IMR-90 (cell line): ENCODE measurements around the gene RPGRIP1L. TPM values are rescaled to one million over a fixed set of nuclear protein-coding genes. Genes with fewer than 3 reads are reported as not detected.

ENCODE experiments used
- ATAC-seq: fragments of 200-7000 bp; cut with Tn5 transposase; 2 replicates; pipeline ENCODE4 v1.9.1; 2020; ENCODE audit warnings: low read depth, mild to moderate bottlenecking, moderate library complexity
- BruUV-seq: library from RNA; stranded (reverse); fragments of 400-500 nt; replicated peaks from 2 replicates; lab custom pipeline; 2021; lab: Mats Ljungman, UMichigan
- CTCF ChIA-PET: fragments of 300-600 bp; formaldehyde crosslinking; extraction: SDS; loops from one replicate; lab custom pipeline; 2021; ENCODE audit warnings: antibody characterized with exemption; lab: Yijun Ruan, JAX
- POLR2A ChIA-PET: fragments of 300-600 bp; sonication (Branson Sonifier 250); formaldehyde crosslinking; loops from one replicate; lab custom pipeline; 2022; ENCODE audit warnings: antibody characterized with exemption; ENCODE audit not compliant: unreplicated experiment; lab: Charles Lee
- DNase-seq: peaks from one replicate; pipeline ENCODE4 v3.0.0; 2013
- H2AFZ ChIP-seq: replicated peaks from 2 replicates; pipeline ENCODE3; 2013; ENCODE audit warnings: low read length, mild to moderate bottlenecking; ENCODE audit not compliant: poor library complexity
- H2AK5ac ChIP-seq: 2 replicates; pipeline ENCODE4 v1.6.1; 2013; ENCODE audit warnings: low read depth, low read length, inconsistent platforms
- H2AK9ac ChIP-seq: replicated peaks from 2 replicates; pipeline ENCODE3; 2013; ENCODE audit warnings: mild to moderate bottlenecking, low read depth, low read length, moderate library complexity; ENCODE audit not compliant: poor library complexity
- H2BK120ac ChIP-seq: 2 replicates; pipeline ENCODE4 v1.6.1; 2013; ENCODE audit warnings: low read depth, low read length, inconsistent platforms
- H2BK15ac ChIP-seq: 3 replicates; pipeline ENCODE4 v1.6.1; 2013; ENCODE audit warnings: low read depth, low read length, inconsistent platforms
- H2BK20ac ChIP-seq: 2 replicates; pipeline ENCODE4 v1.6.1; 2013; ENCODE audit warnings: low read depth, mild to moderate bottlenecking, inconsistent platforms, low read length, moderate library complexity
- H2BK5ac ChIP-seq: 2 replicates; pipeline ENCODE4 v1.6.1; 2013; ENCODE audit warnings: mild to moderate bottlenecking, low read depth, low read length, inconsistent platforms; ENCODE audit not compliant: poor library complexity, severe bottlenecking
- H3K14ac ChIP-seq: replicated peaks from 2 replicates; pipeline ENCODE4 v1.6.1; 2013; ENCODE audit warnings: low read depth, low read length, inconsistent platforms
- H3K18ac ChIP-seq: 2 replicates; pipeline ENCODE4 v1.6.1; 2013; ENCODE audit warnings: low read depth, low read length, control low read depth
- H3K23ac ChIP-seq: 2 replicates; pipeline ENCODE4 v1.6.1; 2013; ENCODE audit warnings: low read depth, low read length, inconsistent platforms
- H3K27ac ChIP-seq: 2 replicates; pipeline ENCODE4 v1.5.1; 2013; ENCODE audit warnings: mild to moderate bottlenecking, control low read depth, low read length; ENCODE audit not compliant: insufficient read depth
- H3K27me3 ChIP-seq: 2 replicates; pipeline ENCODE4 v1.6.1; 2013; ENCODE audit warnings: low read length; ENCODE audit not compliant: control insufficient read depth, insufficient read depth
- H3K36me3 ChIP-seq: 2 replicates; pipeline ENCODE4 v1.6.1; 2013; ENCODE audit warnings: low read length, mixed read lengths; ENCODE audit not compliant: control insufficient read depth, insufficient read depth
- H3K4ac ChIP-seq: 2 replicates; pipeline ENCODE4 v1.6.1; 2013; ENCODE audit warnings: low read depth, low read length, inconsistent platforms
- H3K4me1 ChIP-seq: 2 replicates; pipeline ENCODE4 v1.6.1; 2013; ENCODE audit warnings: low read length, mixed read lengths; ENCODE audit not compliant: control insufficient read depth, insufficient read depth
- H3K4me2 ChIP-seq: 2 replicates; pipeline ENCODE4 v1.6.1; 2013; ENCODE audit warnings: low read depth, mild to moderate bottlenecking, control low read depth, low read length, moderate library complexity
- H3K4me3 ChIP-seq: 2 replicates; pipeline ENCODE4 v1.5.1; 2013; ENCODE audit warnings: low read depth, mild to moderate bottlenecking, control low read depth, low read length, moderate library complexity; ENCODE audit not compliant: insufficient read depth
- H3K56ac ChIP-seq: 2 replicates; pipeline ENCODE4 v1.6.1; 2013; ENCODE audit warnings: low read length, inconsistent platforms; ENCODE audit not compliant: insufficient read depth; ENCODE audit errors: extremely low read depth
- H3K79me1 ChIP-seq, 2 experiments: 2 replicates each; pipeline ENCODE4 v1.6.1; 2013; ENCODE audit warnings: low read length in 2 of 2, inconsistent platforms in 1 of 2, low read depth in 1 of 2
- H3K9ac ChIP-seq: 2 replicates; pipeline ENCODE4 v1.6.1; 2013; ENCODE audit warnings: low read depth, low read length, control low read depth
- H3K9me1 ChIP-seq: 2 replicates; pipeline ENCODE4 v1.6.1; 2013; ENCODE audit warnings: low read length, inconsistent platforms; ENCODE audit not compliant: insufficient read depth
- H3K9me3 ChIP-seq: 2 replicates; pipeline ENCODE4 v1.6.1; 2013; ENCODE audit warnings: low read length; ENCODE audit not compliant: control insufficient read depth, insufficient read depth
- H4K20me1 ChIP-seq: 2 replicates; pipeline ENCODE4 v1.6.1; 2013; ENCODE audit warnings: low read length, inconsistent platforms; ENCODE audit not compliant: insufficient read depth
- H4K5ac ChIP-seq: 2 replicates; pipeline ENCODE4 v1.6.1; 2013; ENCODE audit warnings: mild to moderate bottlenecking, low read depth, low read length, control low read depth
- H4K8ac ChIP-seq, 2 experiments: 2 replicates each; pipeline ENCODE4 v1.6.1; 2013; ENCODE audit warnings: low read depth in 2 of 2, low read length in 2 of 2, control low read depth in 1 of 2, inconsistent platforms in 1 of 2
- H4K91ac ChIP-seq: 2 replicates; pipeline ENCODE4 v1.6.1; 2013; ENCODE audit warnings: low read depth, low read length, inconsistent platforms; ENCODE audit not compliant: insufficient read depth
- BHLHE40 ChIP-seq: fragments of 150-350 bp; IDR thresholded peaks from 2 replicates; pipeline ENCODE4 v1.6.1; 2016; ENCODE audit warnings: mild to moderate bottlenecking, low read depth, low read length
- CEBPB ChIP-seq: IDR thresholded peaks from 2 replicates; pipeline ENCODE4 v1.6.1; 2012; ENCODE audit warnings: low read depth, low read length, improper control_type of control experiment
- CHD1 ChIP-seq: IDR thresholded peaks from 2 replicates; pipeline ENCODE4 v1.6.1; 2012; ENCODE audit warnings: low read depth, low read length, improper control_type of control experiment
- FOS ChIP-seq: fragments of 150-350 bp; IDR thresholded peaks from 2 replicates; pipeline ENCODE4 v1.6.1; 2016; ENCODE audit warnings: low read depth, low read length
- MAFK ChIP-seq: IDR thresholded peaks from 2 replicates; pipeline ENCODE4 v1.6.1; 2012; ENCODE audit warnings: low read depth, low read length, improper control_type of control experiment
- MAZ ChIP-seq: IDR thresholded peaks from 2 replicates; pipeline ENCODE4 v1.6.1; 2012; ENCODE audit warnings: low read depth, mild to moderate bottlenecking, low read length, improper control_type of control experiment, moderate library complexity, borderline replicate concordance
- MXI1 ChIP-seq: IDR thresholded peaks from 2 replicates; pipeline ENCODE4 v1.6.1; 2012; ENCODE audit warnings: low read depth, mild to moderate bottlenecking, low read length, moderate library complexity, borderline replicate concordance
- NFE2L2 ChIP-seq: fragments of 150-350 bp; IDR thresholded peaks from 2 replicates; pipeline ENCODE4 v1.6.1; 2016; ENCODE audit warnings: low read depth, mild to moderate bottlenecking, low read length
- POLR2A ChIP-seq: IDR thresholded peaks from 2 replicates; pipeline ENCODE4 v1.6.1; 2012; ENCODE audit warnings: mild to moderate bottlenecking, low read depth, low read length
- RAD21 ChIP-seq: IDR thresholded peaks from 2 replicates; pipeline ENCODE4 v1.6.1; 2012; ENCODE audit warnings: low read length, improper control_type of control experiment
- RCOR1 ChIP-seq: IDR thresholded peaks from 2 replicates; pipeline ENCODE4 v1.6.1; 2012; ENCODE audit warnings: mild to moderate bottlenecking, low read length, improper control_type of control experiment; ENCODE audit not compliant: insufficient replicate concordance
- RFX5 ChIP-seq: IDR thresholded peaks from 2 replicates; pipeline ENCODE4 v1.8.0; 2012; ENCODE audit warnings: low read depth, mild to moderate bottlenecking, low read length, moderate library complexity
- SMC3 ChIP-seq: fragments of 150-350 bp; IDR thresholded peaks from 2 replicates; pipeline ENCODE4 v1.6.1; 2016; ENCODE audit warnings: low read depth, mild to moderate bottlenecking, antibody characterized with exemption, low read length, moderate library complexity
- WGBS, 2 experiments: methylation state at CpG; one replicate each; pipeline versions ENCODE4 v1.1.5 to v1.1.7; 2013; ENCODE audit warnings: missing lambda C conversion rate in 2 of 2; ENCODE audit not compliant: insufficient read length in 1 of 2; ENCODE audit errors: extremely low coverage in 2 of 2; 5-methylcytosine and 5-hydroxymethylcytosine counted together
- dilution Hi-C: fragments of 300-500 bp; cut with HindIII; formaldehyde crosslinking; loops from one replicate; pipeline ENCODE4 v1.14.3; 2018; ENCODE audit warnings: low sequenced_read_pairs; ENCODE audit not compliant: unreplicated experiment
- in situ Hi-C: fragments of 300-500 bp; cut with MboI; formaldehyde crosslinking; loops from 3 replicates; pipeline ENCODE4 v1.14.3; 2019; ENCODE audit warnings: low sequenced_read_pairs, inconsistent platforms, mixed read lengths
- intact Hi-C: fragments of 100-400 bp; cut with micrococcal nuclease; formaldehyde crosslinking; loops from 2 replicates; pipeline ENCODE4 v1.10.0; 2022
- polyA plus RNA-seq, 3 experiments: library from polyadenylated mRNA; depleted of rRNA; stranded (reverse); fragments of >200 nt; gene quantifications; 2 replicates each; pipeline ENCODE4 v1.2.3, GENCODE V29; 2012; ENCODE audit warnings: low replicate concordance in 1 of 3
- total RNA-seq: library from RNA; depleted of rRNA; stranded (reverse); fragments of >200 nt; gene quantifications from 2 replicates; pipeline ENCODE4 v1.2.3, GENCODE V29; 2012
- TF ChIP-seq, protein P1 (sequence below): fragments of 150-350 bp; IDR thresholded peaks from 2 replicates; pipeline ENCODE4 v1.6.1; 2017; ENCODE audit warnings: mild to moderate bottlenecking, antibody characterized with exemption, low read length, low read depth
- TF ChIP-seq, protein P2 (sequence below): fragments of 150-350 bp; IDR thresholded peaks from 2 replicates; pipeline ENCODE4 v1.6.1; 2016; ENCODE audit warnings: low read depth, mild to moderate bottlenecking, low read length, moderate library complexity, borderline replicate concordance
- TF ChIP-seq, protein P3 (sequence below): conservative IDR thresholded peaks from 2 replicates; pipeline ENCODE4 v1.5.1; 2012; ENCODE audit warnings: mild to moderate bottlenecking, low read depth, low read length, improper control_type of control experiment

RPGRIP1L gene
- total and polyA plus RNA-seq, 2 of the 4 experiments (the other 2 are of a cell fraction), result 7.3 to 10.4 TPM

DNA sequence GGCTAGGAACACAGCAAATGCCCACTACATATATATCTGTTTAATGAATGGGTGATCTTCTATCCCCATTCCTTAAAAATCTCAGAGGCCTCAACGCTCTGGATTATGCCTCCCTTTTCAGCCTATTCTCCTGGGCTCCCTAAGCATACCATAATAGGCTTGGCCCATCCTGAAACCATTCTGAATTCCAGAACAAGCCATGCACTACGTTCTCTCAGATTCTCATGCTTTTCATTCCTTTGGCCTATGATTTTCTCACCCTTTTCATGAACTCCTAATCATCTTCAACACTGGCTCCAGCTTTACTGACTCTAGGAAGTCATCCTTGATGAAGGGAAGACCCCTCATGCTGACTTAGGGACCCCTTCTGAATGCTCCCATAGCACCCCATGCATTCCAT lies 71.1 kb downstream of the RPGRIP1L start:
- no peak overlapping the region for H3K4ac ChIP-seq
- no peak overlapping the region for H2AK9ac ChIP-seq
- no peaks in the 10 kb centered on the region for H3K79me1 ChIP-seq
- ChIA-PET CTCF (no interaction called here), POLR2A (no interaction called here)
- H3K14ac ChIP-seq, result no peak overlapping the region
- H2BK5ac ChIP-seq, result no peak overlapping the region
- H4K20me1 ChIP-seq, result no peaks in the 10 kb centered on the region
- H3K27me3 ChIP-seq, result no peaks in the 10 kb centered on the region
- H3K4me3 ChIP-seq, result no peak overlapping the region
- no peak overlapping the region for H2BK120ac ChIP-seq
- ATAC-seq (no peak; the same call in 1 of the 2 replicates), DNase-seq (no peak)
- WGBS, 2 experiments, result 89% methylated on average over 1 of the region's 2 CpGs; no CpG with 5 or more reads in 1 of the 2 experiments
- H3K4me1 ChIP-seq, result peaks cover 2% of the 10 kb centered on the region; the same call in 1 of the 2 replicates
- no TSS peak for BruUV-seq
- H3K23ac ChIP-seq, result no peak overlapping the region
- H2AK5ac ChIP-seq, result no peak overlapping the region
- H4K91ac ChIP-seq, result no peak overlapping the region
- dilution Hi-C loops, result no loop called here
- no peak overlapping the region for H3K56ac ChIP-seq
- no peak for TF ChIP-seq RAD21
- TF ChIP-seq, protein P1, sequence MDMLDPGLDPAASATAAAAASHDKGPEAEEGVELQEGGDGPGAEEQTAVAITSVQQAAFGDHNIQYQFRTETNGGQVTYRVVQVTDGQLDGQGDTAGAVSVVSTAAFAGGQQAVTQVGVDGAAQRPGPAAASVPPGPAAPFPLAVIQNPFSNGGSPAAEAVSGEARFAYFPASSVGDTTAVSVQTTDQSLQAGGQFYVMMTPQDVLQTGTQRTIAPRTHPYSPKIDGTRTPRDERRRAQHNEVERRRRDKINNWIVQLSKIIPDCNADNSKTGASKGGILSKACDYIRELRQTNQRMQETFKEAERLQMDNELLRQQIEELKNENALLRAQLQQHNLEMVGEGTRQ, result no peak
- TF ChIP-seq BHLHE40, result no peak
- TF ChIP-seq MXI1, result no peak
- TF ChIP-seq RFX5, result no peak
- no peak for TF ChIP-seq MAZ
- TF ChIP-seq RCOR1, result no peak
- no peak for TF ChIP-seq FOS
- no peak for TF ChIP-seq NFE2L2
- TF ChIP-seq, protein P2, sequence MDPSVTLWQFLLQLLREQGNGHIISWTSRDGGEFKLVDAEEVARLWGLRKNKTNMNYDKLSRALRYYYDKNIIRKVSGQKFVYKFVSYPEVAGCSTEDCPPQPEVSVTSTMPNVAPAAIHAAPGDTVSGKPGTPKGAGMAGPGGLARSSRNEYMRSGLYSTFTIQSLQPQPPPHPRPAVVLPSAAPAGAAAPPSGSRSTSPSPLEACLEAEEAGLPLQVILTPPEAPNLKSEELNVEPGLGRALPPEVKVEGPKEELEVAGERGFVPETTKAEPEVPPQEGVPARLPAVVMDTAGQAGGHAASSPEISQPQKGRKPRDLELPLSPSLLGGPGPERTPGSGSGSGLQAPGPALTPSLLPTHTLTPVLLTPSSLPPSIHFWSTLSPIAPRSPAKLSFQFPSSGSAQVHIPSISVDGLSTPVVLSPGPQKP, result no peak
- TF ChIP-seq SMC3, result no peak
- no peak for TF ChIP-seq MAFK
- TF ChIP-seq CEBPB, result no peak
- TF ChIP-seq, protein P3, sequence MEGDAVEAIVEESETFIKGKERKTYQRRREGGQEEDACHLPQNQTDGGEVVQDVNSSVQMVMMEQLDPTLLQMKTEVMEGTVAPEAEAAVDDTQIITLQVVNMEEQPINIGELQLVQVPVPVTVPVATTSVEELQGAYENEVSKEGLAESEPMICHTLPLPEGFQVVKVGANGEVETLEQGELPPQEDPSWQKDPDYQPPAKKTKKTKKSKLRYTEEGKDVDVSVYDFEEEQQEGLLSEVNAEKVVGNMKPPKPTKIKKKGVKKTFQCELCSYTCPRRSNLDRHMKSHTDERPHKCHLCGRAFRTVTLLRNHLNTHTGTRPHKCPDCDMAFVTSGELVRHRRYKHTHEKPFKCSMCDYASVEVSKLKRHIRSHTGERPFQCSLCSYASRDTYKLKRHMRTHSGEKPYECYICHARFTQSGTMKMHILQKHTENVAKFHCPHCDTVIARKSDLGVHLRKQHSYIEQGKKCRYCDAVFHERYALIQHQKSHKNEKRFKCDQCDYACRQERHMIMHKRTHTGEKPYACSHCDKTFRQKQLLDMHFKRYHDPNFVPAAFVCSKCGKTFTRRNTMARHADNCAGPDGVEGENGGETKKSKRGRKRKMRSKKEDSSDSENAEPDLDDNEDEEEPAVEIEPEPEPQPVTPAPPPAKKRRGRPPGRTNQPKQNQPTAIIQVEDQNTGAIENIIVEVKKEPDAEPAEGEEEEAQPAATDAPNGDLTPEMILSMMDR, result no peak
- TF ChIP-seq POLR2A, result no peak
- TF ChIP-seq CHD1, result no peak
- no peak overlapping the region for H3K27ac ChIP-seq
- H2BK15ac ChIP-seq, result no peak overlapping the region
- H3K4me2 ChIP-seq, result no peak overlapping the region
- no peak overlapping the region for H2AFZ ChIP-seq
- intact Hi-C loops, result no loop called here
- no peaks in the 10 kb centered on the region for H3K9me3 ChIP-seq
- H3K9ac ChIP-seq, result no peak overlapping the region
- no peak overlapping the region for H3K18ac ChIP-seq
- no peak overlapping the region for H2BK20ac ChIP-seq
- H4K5ac ChIP-seq, result no peak overlapping the region
- H4K8ac ChIP-seq, result no peak overlapping the region
- in situ Hi-C loops, result no loop called here
- H3K9me1 ChIP-seq, result no peaks in the 10 kb centered on the region; the same call in 1 of the 2 replicates
- peaks cover 7% of the 10 kb centered on the region; the same call in 1 of the 2 replicates for H3K36me3 ChIP-seq
